ENCODE results near the gene SERPINA3.

DNA sequence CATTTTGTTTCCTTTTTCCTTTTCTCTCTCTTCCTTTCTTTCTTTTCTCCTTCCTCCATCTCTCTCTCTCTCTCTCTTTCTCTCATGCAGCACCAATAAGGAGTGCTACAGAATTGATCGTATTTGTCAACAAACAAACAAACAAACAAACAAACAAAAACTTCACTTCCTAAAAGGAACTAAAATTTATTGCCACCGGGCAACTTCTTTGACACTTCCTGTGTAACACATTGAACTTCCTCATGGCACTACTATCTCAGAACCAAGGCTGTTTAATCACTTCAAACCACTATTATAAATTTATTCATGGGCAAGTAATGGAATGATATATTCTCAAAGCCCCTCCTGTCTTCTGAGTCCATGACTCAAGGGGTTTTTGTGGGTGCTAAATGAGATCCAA is 51.3 kb downstream of the SERPINA3 start:
- TF ChIP-seq CTCF (IDR thresholded peaks at IDR 0.05) (no peak), POLR2A (IDR thresholded peaks at IDR 0.05) (no peak), EP300 (IDR thresholded peaks at IDR 0.05) (no peak)

Data from ovary (tissue), 3 donors.